ENCODE measurements around the gene MAP3K5. TPM values are rescaled to one million over a fixed set of nuclear protein-coding genes. Genes with fewer than 3 reads are reported as not detected.

Gene MAP3K5
- total and polyA plus RNA-seq, 2 of the 8 experiments (the other 6 are each of a cell fraction or from before 2014, with no cell fraction given), result 0.63 to 2.6 TPM

GRCh38 chr6:136738692-136739057, 53.6 kb downstream of the MAP3K5 start:
- H3K4ac ChIP-seq (replicated peaks; ENCODE audit: insufficient read length, low read depth, low read length), result no peak overlapping the region
- no peak overlapping the region for H4K91ac ChIP-seq (replicated peaks; ENCODE audit: insufficient read length, low read length)
- no peak overlapping the region for H3K18ac ChIP-seq (ENCODE audit: extremely low read depth, low read length)
- no peaks in the 10 kb centered on the region for H3K23me2 ChIP-seq (ENCODE audit: low read depth, low read length)
- H3K4me1 ChIP-seq (replicated peaks in 1 of 4; ENCODE audit: control insufficient read depth in 3 of 4, insufficient read depth in 4 of 4, low read length in 3 of 4), result no peaks in the 10 kb centered on the region
- no peaks in the 10 kb centered on the region for H3K27me3 ChIP-seq (replicated peaks in 1 of 4; ENCODE audit: control insufficient read depth in 3 of 4, extremely low read depth in 1 of 4, insufficient read depth in 3 of 4, low read length in 3 of 4)
- no peak overlapping the region for H2BK5ac ChIP-seq (ENCODE audit: low read depth, low read length)
- H3K56ac ChIP-seq (replicated peaks; ENCODE audit: insufficient read length, low read depth, low read length), result no peak overlapping the region
- H3K79me2 ChIP-seq (ENCODE audit: control insufficient read depth in 1 of 2, insufficient read depth in 2 of 2, low read length in 2 of 2), result no peaks in the 10 kb centered on the region
- no peak overlapping the region for H2BK15ac ChIP-seq (ENCODE audit: low read length)
- H4K5ac ChIP-seq (ENCODE audit: insufficient read length, low read depth, low read length), result no peak overlapping the region
- peak overlapping the region; percentile 11; the same call in 1 of the 2 replicates for H2AK5ac ChIP-seq (ENCODE audit: low read depth, low read length)
- H3K4me3 ChIP-seq (ENCODE audit: extremely low read depth in 1 of 4, insufficient read depth in 2 of 4, low read depth in 3 of 4, low read length in 4 of 4), result no peak overlapping the region
- no peak overlapping the region for H3K23ac ChIP-seq (ENCODE audit: insufficient read length)
- no peak overlapping the region for H3K4me2 ChIP-seq (ENCODE audit: insufficient read depth in 1 of 2, low read depth in 2 of 2, low read length in 2 of 2)
- no peaks in the 10 kb centered on the region for H3K36me3 ChIP-seq (ENCODE audit: control insufficient read depth in 2 of 4, insufficient read depth in 4 of 4, low read length in 3 of 4)
- H2BK12ac ChIP-seq (ENCODE audit: low read depth, low read length), result no peak overlapping the region
- no peak overlapping the region for H2AFZ ChIP-seq (ENCODE audit: low read length)
- no peaks in the 10 kb centered on the region for H3K9me3 ChIP-seq (ENCODE audit: insufficient read depth in 2 of 2, low read depth in 1 of 2, low read length in 1 of 2)
- H3K79me1 ChIP-seq (ENCODE audit: low read depth, low read length), result no peaks in the 10 kb centered on the region; the same call in 1 of the 2 replicates
- H3K27ac ChIP-seq (ENCODE audit: low read depth, low read length), result no peak overlapping the region
- no peak overlapping the region for H2BK120ac ChIP-seq (replicated peaks; ENCODE audit: low read depth, low read length)
- DNase-seq (ENCODE audit: low read depth in 1 of 2, low spot score in 2 of 2) (no peak), FAIRE-seq (no peak)
- H3K14ac ChIP-seq (ENCODE audit: insufficient read length), result no peak overlapping the region
- ChIA-PET CTCF (ENCODE audit: partially characterized antibody) (interaction anchor here (0.7 to 2.8 kb wide), 7 partner anchors 9 to 94 kb away, joined by 3 to 16 read pairs (median 6); partner anchors contain the start of gene MAP3K5), POLR2A (ENCODE audit: partially characterized antibody) (no interaction called here)
- H2BK20ac ChIP-seq (ENCODE audit: low read length), result no peak overlapping the region
- 88% methylated on average over 6 of the region's 6 CpGs; no CpG with 5 or more reads in 1 of the 2 experiments for WGBS, 2 experiments (ENCODE audit: extremely low coverage in 1 of 2, insufficient coverage in 1 of 2, insufficient read length in 1 of 2, insufficient replicate concordance in 2 of 2, low coverage in 1 of 2, low lambda C conversion rate in 2 of 2, missing lambda C conversion rate in 1 of 2)
- H3K9ac ChIP-seq (replicated peaks in 1 of 4; ENCODE audit: extremely low read depth in 1 of 4, low read depth in 3 of 4, low read length in 3 of 4), result no peak overlapping the region
- no peaks in the 10 kb centered on the region for H4K20me1 ChIP-seq (replicated peaks in 1 of 2; ENCODE audit: control insufficient read depth in 1 of 2, insufficient read depth in 2 of 2, low read length in 2 of 2)
- H4K8ac ChIP-seq (ENCODE audit: extremely low read depth, insufficient read depth, low read length), result no peak overlapping the region
- no peak for TF ChIP-seq HDAC2 (IDR thresholded peaks at IDR 0.05; ENCODE audit: borderline replicate concordance in 1 of 2, low read depth in 2 of 2, low read length in 2 of 2)
- TF ChIP-seq BRCA1 (IDR thresholded peaks at IDR 0.05; ENCODE audit: low read depth, low read length), result no peak
- no peak for TF ChIP-seq TBP (IDR thresholded peaks at IDR 0.05; ENCODE audit: low read depth, low read length)
- no peak for TF ChIP-seq GABPA (IDR thresholded peaks at IDR 0.05; ENCODE audit: borderline replicate concordance, insufficient read depth, low read length)
- no peak for TF ChIP-seq KDM5A (IDR thresholded peaks at IDR 0.05; ENCODE audit: low read length)
- no peak for TF ChIP-seq SRF (IDR thresholded peaks at IDR 0.05; ENCODE audit: low read depth, low read length)
- TF ChIP-seq RFX5 (IDR thresholded peaks at IDR 0.05; ENCODE audit: borderline replicate concordance, low read depth, low read length), result no peak
- no peak for TF ChIP-seq SIRT6 (IDR thresholded peaks at IDR 0.05; ENCODE audit: low read length)
- TF ChIP-seq KDM4A (IDR thresholded peaks at IDR 0.05; ENCODE audit: low read depth, low read length, severe bottlenecking), result no peak
- no peak for TF ChIP-seq PHF8 (conservative IDR thresholded peaks at IDR 0.05; ENCODE audit: low read depth, low read length)
- no peak for TF ChIP-seq USF2 (IDR thresholded peaks at IDR 0.05; ENCODE audit: low read length)
- no peak for TF ChIP-seq KDM1A (IDR thresholded peaks at IDR 0.05; ENCODE audit: borderline replicate concordance, low read length)
- no peak for TF ChIP-seq JUN (IDR thresholded peaks at IDR 0.05; ENCODE audit: low read depth, low read length)
- no peak for TF ChIP-seq CREB1 (IDR thresholded peaks at IDR 0.05)

Data from H1 (cell line).